H9 (cell line): ENCODE measurements around the gene PIGS. TPM values are rescaled to one million over a fixed set of nuclear protein-coding genes. Genes with fewer than 3 reads are reported as not detected.

Experiments used
- DNase-seq: peaks from one replicate; pipeline ENCODE4 v3.0.0-alpha.2; 2017
- H2AFZ ChIP-seq: one replicate; pipeline ENCODE4 v1.6.1; 2013; ENCODE audit warnings: mild to moderate bottlenecking, low read length, control low read depth, moderate library complexity
- H2AK5ac ChIP-seq: 2 replicates; pipeline ENCODE4 v1.6.1; 2013; ENCODE audit warnings: low read length, control low read depth, mixed read lengths; ENCODE audit not compliant: insufficient read length
- H2BK120ac ChIP-seq: one replicate; pipeline ENCODE4 v1.6.1; 2013; ENCODE audit warnings: low read depth, mild to moderate bottlenecking, low read length, control low read depth, inconsistent platforms; ENCODE audit not compliant: poor library complexity, severe bottlenecking
- H2BK12ac ChIP-seq: 2 replicates; pipeline ENCODE4 v1.6.1; 2013; ENCODE audit warnings: low read length, control low read depth, mixed read lengths, low read depth; ENCODE audit not compliant: insufficient read length
- H2BK15ac ChIP-seq: 2 replicates; pipeline ENCODE4 v1.6.1; 2013; ENCODE audit warnings: low read depth, low read length, control low read depth
- H2BK20ac ChIP-seq: one replicate; pipeline ENCODE4 v1.6.1; 2013; ENCODE audit warnings: low read depth, mild to moderate bottlenecking, low read length, control low read depth, inconsistent platforms; ENCODE audit not compliant: poor library complexity, severe bottlenecking
- H2BK5ac ChIP-seq: 2 replicates; pipeline ENCODE4 v1.6.1; 2013; ENCODE audit warnings: low read length, control low read depth, mixed read lengths; ENCODE audit not compliant: insufficient read length
- H3K14ac ChIP-seq: 2 replicates; pipeline ENCODE4 v1.6.1; 2013; ENCODE audit warnings: low read length, control low read depth; ENCODE audit not compliant: insufficient read depth
- H3K18ac ChIP-seq: 2 replicates; pipeline ENCODE4 v1.6.1; 2013; ENCODE audit warnings: low read depth, mild to moderate bottlenecking, mixed read lengths, low read length, control low read depth; ENCODE audit not compliant: insufficient read length
- H3K23ac ChIP-seq: 2 replicates; pipeline ENCODE4 v1.6.1; 2013; ENCODE audit warnings: low read length, control low read depth, mixed read lengths, low read depth; ENCODE audit not compliant: insufficient read length
- H3K23me2 ChIP-seq: 2 replicates; pipeline ENCODE4 v1.6.1; 2013; ENCODE audit warnings: low read depth, mild to moderate bottlenecking, mixed read lengths, low read length, control low read depth; ENCODE audit not compliant: insufficient read length, poor library complexity, severe bottlenecking
- H3K27ac ChIP-seq: 2 replicates; pipeline ENCODE4 v1.5.1; 2013; ENCODE audit warnings: low read length, control low read depth, mixed read lengths, low read depth; ENCODE audit not compliant: insufficient read length
- H3K27me3 ChIP-seq: 2 replicates; pipeline ENCODE4 v1.6.1; 2013; ENCODE audit warnings: low read length, control low read depth, inconsistent platforms; ENCODE audit not compliant: insufficient read depth
- H3K4ac ChIP-seq: 2 replicates; pipeline ENCODE4 v1.6.1; 2013; ENCODE audit warnings: low read depth, mild to moderate bottlenecking, control low read depth, inconsistent platforms, low read length, moderate library complexity
- H3K4me1 ChIP-seq: 2 replicates; pipeline ENCODE4 v1.6.1; 2013; ENCODE audit warnings: low read length, control low read depth, inconsistent platforms; ENCODE audit not compliant: insufficient read depth
- H3K4me2 ChIP-seq: 2 replicates; pipeline ENCODE4 v1.6.1; 2013; ENCODE audit warnings: low read length, control low read depth, mixed read lengths; ENCODE audit not compliant: insufficient read length, insufficient read depth
- H3K56ac ChIP-seq: 2 replicates; pipeline ENCODE4 v1.6.1; 2013; ENCODE audit warnings: low read depth, mild to moderate bottlenecking, mixed read lengths, low read length, control low read depth; ENCODE audit not compliant: insufficient read length
- H3K79me1 ChIP-seq: 2 replicates; pipeline ENCODE4 v1.6.1; 2013; ENCODE audit warnings: low read depth, mild to moderate bottlenecking, moderate library complexity, low read length, control low read depth, inconsistent platforms; ENCODE audit not compliant: insufficient read depth, poor library complexity, severe bottlenecking
- H3K79me2 ChIP-seq: 2 replicates; pipeline ENCODE4 v1.6.1; 2013; ENCODE audit warnings: low read length, control low read depth, inconsistent platforms; ENCODE audit not compliant: insufficient read depth
- H3K9ac ChIP-seq: 2 replicates; pipeline ENCODE4 v1.6.1; 2013; ENCODE audit warnings: low read length, control low read depth, mixed read lengths; ENCODE audit not compliant: insufficient read length; ENCODE audit errors: extremely low read depth
- H3K9me3 ChIP-seq: one replicate; pipeline ENCODE4 v1.6.1; 2013; ENCODE audit warnings: low read depth, low read length, inconsistent platforms; ENCODE audit not compliant: control insufficient read depth
- H3T11ph ChIP-seq: one replicate; pipeline ENCODE4 v1.6.1; 2013; ENCODE audit warnings: mild to moderate bottlenecking, low read length, control low read depth, inconsistent platforms
- H4K20me1 ChIP-seq: one replicate; pipeline ENCODE4 v1.6.1; 2013; ENCODE audit not compliant: control insufficient read depth, insufficient read length, insufficient read depth
- H4K5ac ChIP-seq: 2 replicates; pipeline ENCODE4 v1.6.1; 2013; ENCODE audit warnings: low read depth, mild to moderate bottlenecking, mixed read lengths, low read length, control low read depth; ENCODE audit not compliant: insufficient read length
- H4K8ac ChIP-seq: replicated peaks from 2 replicates; pipeline ENCODE4 v1.6.1; 2013; ENCODE audit warnings: low read length, control low read depth, mixed read lengths, low read depth; ENCODE audit not compliant: insufficient read length
- H4K91ac ChIP-seq: 2 replicates; pipeline ENCODE4 v1.6.1; 2013; ENCODE audit warnings: low read depth, mild to moderate bottlenecking, moderate library complexity, mixed read lengths, low read length, control low read depth; ENCODE audit not compliant: insufficient read length
- H3K27ac Mint-ChIP-seq, 3 experiments: 2 replicates in 2 of 3; 3 replicates in 1 of 3; pipeline ENCODE4 v1.8.0; 2020 to 2021; ENCODE audit warnings: mixed read lengths in 3 of 3, mild to moderate bottlenecking in 1 of 3, moderate library complexity in 1 of 3
- H3K27me3 Mint-ChIP-seq: 2 replicates; pipeline ENCODE4 v1.8.0; 2021; ENCODE audit warnings: low read depth, mild to moderate bottlenecking, moderate library complexity, mixed read lengths
- H3K36me3 Mint-ChIP-seq, 3 experiments: 2 replicates in 2 of 3; 3 replicates in 1 of 3; pipeline ENCODE4 v1.8.0; 2020 to 2021; ENCODE audit warnings: low read depth in 3 of 3, mixed read lengths in 3 of 3; ENCODE audit not compliant: insufficient read depth in 1 of 3
- H3K4me1 Mint-ChIP-seq, 2 experiments: 2 replicates each; pipeline ENCODE4 v1.8.0; 2020; ENCODE audit warnings: mixed read lengths in 2 of 2
- H3K4me3 Mint-ChIP-seq, 2 experiments: 2 replicates in 1 of 2; 3 replicates in 1 of 2; pipeline ENCODE4 v1.8.0; 2020 to 2021; ENCODE audit warnings: mild to moderate bottlenecking in 2 of 2, mixed read lengths in 2 of 2, moderate library complexity in 1 of 2
- H3K9me3 Mint-ChIP-seq, 2 experiments: 2 replicates in 1 of 2; 3 replicates in 1 of 2; pipeline ENCODE4 v1.8.0; 2020; ENCODE audit warnings: mild to moderate bottlenecking in 2 of 2, mixed read lengths in 2 of 2, moderate library complexity in 1 of 2
- CTCF ChIP-seq: fragments of 200-600 bp; sonication (generic); conservative IDR thresholded peaks from 3 replicates; pipeline ENCODE4 v1.8.0; 2021; ENCODE audit warnings: antibody characterized with exemption, mild to moderate bottlenecking
- WGBS: extraction: QIAGEN DNeasy Blood & Tissue Kit; methylation state at CpG from one replicate; pipeline ENCODE4 v1.1.7; 2013; ENCODE audit warnings: missing lambda C conversion rate, low lambda C conversion rate, mixed read lengths; ENCODE audit not compliant: insufficient read length; ENCODE audit errors: extremely low coverage; 5-methylcytosine and 5-hydroxymethylcytosine counted together
- total RNA-seq: library from RNA; stranded (reverse); gene quantifications from 2 replicates; pipeline ENCODE4 v1.2.1, GENCODE V29; 2021

The PIGS gene
- total RNA-seq, 1 experiment from 2014 or later, result 45.8 TPM

GRCh38 chr17:28584434-28584833 is 13.1 kb upstream of the PIGS start:
- Histone ChIP-seq H3K4ac (no peak overlapping the region), H2BK120ac (no peak overlapping the region), H3K79me1 (no peaks in the 10 kb centered on the region), H2BK15ac (no peak overlapping the region), H3K18ac (no peak overlapping the region), H2BK5ac (no peak overlapping the region), H3K23me2 (no peaks in the 10 kb centered on the region), H4K20me1 (no peaks in the 10 kb centered on the region), H3K56ac (no peak overlapping the region), H3K27me3 (no peaks in the 10 kb centered on the region), H3K4me2 (no peak overlapping the region), H2AFZ (no peak overlapping the region), H2AK5ac (no peak overlapping the region), H3K23ac (no peak overlapping the region), H4K8ac (no peak overlapping the region), H3T11ph (no peak overlapping the region), H3K9ac (no peak overlapping the region), H4K5ac (no peak overlapping the region), H3K9me3 (no peaks in the 10 kb centered on the region), H2BK20ac (no peak overlapping the region), H3K27ac (no peak overlapping the region), H4K91ac (no peak overlapping the region), H3K14ac (no peak overlapping the region), H2BK12ac (no peak overlapping the region), H3K79me2 (no peaks in the 10 kb centered on the region), H3K4me1 (no peaks in the 10 kb centered on the region)
- Mint-ChIP-seq H3K27me3 (no peaks in the 10 kb centered on the region), H3K36me3 (peaks cover 27 to 33% (median 32%) of the 10 kb centered on the region in 3 experiments; a peak in 6 of 7 replicates), H3K27ac (no peak overlapping the region), H3K4me1 (no peaks in the 10 kb centered on the region), H3K4me3 (no peak overlapping the region), H3K9me3 (no peaks in the 10 kb centered on the region; a peak in 1 of 5 replicates)
- DNase-seq, result no peak
- WGBS, result no CpG with 5 or more reads among the region's 3 CpGs
- no peak for TF ChIP-seq CTCF
